ENCODE measurements around the gene PHC2.

DNA sequence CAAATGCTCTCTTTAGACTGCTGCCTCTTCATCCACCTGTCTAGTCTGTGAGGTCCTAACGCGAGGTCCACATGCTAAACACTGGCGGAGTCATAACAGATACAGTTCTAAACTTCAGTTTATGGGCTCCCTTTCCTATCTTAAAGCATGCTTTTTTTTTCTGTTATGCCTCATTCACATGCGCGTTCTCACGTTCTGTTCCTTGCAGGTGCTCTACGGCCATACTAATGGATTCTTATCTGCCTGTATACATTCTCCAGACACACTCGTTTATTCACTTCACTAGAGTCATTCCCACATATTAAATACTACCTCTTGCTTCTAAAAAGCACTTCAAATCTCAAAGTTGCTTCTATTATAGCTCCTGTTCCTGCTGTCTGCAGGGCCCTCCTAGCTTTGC is 38.7 kb downstream of the PHC2 start:
- TF ChIP-seq, protein P1, sequence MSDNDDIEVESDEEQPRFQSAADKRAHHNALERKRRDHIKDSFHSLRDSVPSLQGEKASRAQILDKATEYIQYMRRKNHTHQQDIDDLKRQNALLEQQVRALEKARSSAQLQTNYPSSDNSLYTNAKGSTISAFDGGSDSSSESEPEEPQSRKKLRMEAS (IDR thresholded peaks at IDR 0.05), result no peak
- TF ChIP-seq ZNF274 (IDR thresholded peaks at IDR 0.05; ENCODE audit: low read depth, low read length), result no peak
- TF ChIP-seq, protein P2, sequence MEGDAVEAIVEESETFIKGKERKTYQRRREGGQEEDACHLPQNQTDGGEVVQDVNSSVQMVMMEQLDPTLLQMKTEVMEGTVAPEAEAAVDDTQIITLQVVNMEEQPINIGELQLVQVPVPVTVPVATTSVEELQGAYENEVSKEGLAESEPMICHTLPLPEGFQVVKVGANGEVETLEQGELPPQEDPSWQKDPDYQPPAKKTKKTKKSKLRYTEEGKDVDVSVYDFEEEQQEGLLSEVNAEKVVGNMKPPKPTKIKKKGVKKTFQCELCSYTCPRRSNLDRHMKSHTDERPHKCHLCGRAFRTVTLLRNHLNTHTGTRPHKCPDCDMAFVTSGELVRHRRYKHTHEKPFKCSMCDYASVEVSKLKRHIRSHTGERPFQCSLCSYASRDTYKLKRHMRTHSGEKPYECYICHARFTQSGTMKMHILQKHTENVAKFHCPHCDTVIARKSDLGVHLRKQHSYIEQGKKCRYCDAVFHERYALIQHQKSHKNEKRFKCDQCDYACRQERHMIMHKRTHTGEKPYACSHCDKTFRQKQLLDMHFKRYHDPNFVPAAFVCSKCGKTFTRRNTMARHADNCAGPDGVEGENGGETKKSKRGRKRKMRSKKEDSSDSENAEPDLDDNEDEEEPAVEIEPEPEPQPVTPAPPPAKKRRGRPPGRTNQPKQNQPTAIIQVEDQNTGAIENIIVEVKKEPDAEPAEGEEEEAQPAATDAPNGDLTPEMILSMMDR (IDR thresholded peaks at IDR 0.05 in 2 of 3, conservative IDR thresholded peaks at IDR 0.05 in 1 of 3; ENCODE audit: borderline replicate concordance in 1 of 3, insufficient read depth in 1 of 3, low read depth in 2 of 3, low read length in 2 of 3), result no peak
- TF ChIP-seq YY1 (IDR thresholded peaks at IDR 0.05; ENCODE audit: extremely low read depth, insufficient replicate concordance, low read depth, low read length), result no peak
- TF ChIP-seq EGR1 (IDR thresholded peaks at IDR 0.05; ENCODE audit: low read depth), result no peak
- no peak for TF ChIP-seq POLR2A (IDR thresholded peaks at IDR 0.05; ENCODE audit: borderline replicate concordance, extremely low read depth, insufficient read depth, insufficient read length)
- no peak for TF ChIP-seq RAD21 (IDR thresholded peaks at IDR 0.05; ENCODE audit: low read depth)
- no peak for TF ChIP-seq CEBPB (IDR thresholded peaks at IDR 0.05; ENCODE audit: low read depth)
- TF ChIP-seq EZH2 (IDR thresholded peaks at IDR 0.05), result no peak

Data from HCT116 (cell line).